GM19193 (cell line): ENCODE results near the gene LRIF1.
A peak's percentile ranks its signal among the peaks of the same experiment; 100 is the strongest.

ENCODE experiments used
- POLR2A ChIP-seq: IDR thresholded peaks from 4 replicates; pipeline ENCODE4 v1.6.1; 2011; ENCODE audit not compliant: insufficient read depth, insufficient read length; ENCODE audit errors: extremely low read depth

LRIF1 gene

GRCh38 chr1:110915804-110916203 is 47.9 kb downstream of the LRIF1 start:
- TF ChIP-seq POLR2A, result no peak

GRCh38 chr1:110914676-110915075 is 49.0 kb downstream of the LRIF1 start:
- TF ChIP-seq POLR2A, result no peak

- TF ChIP-seq POLR2A, result no peak
Observed at GRCh38 chr1:110912784-110913183, 50.9 kb downstream of the LRIF1 start.

DNA sequence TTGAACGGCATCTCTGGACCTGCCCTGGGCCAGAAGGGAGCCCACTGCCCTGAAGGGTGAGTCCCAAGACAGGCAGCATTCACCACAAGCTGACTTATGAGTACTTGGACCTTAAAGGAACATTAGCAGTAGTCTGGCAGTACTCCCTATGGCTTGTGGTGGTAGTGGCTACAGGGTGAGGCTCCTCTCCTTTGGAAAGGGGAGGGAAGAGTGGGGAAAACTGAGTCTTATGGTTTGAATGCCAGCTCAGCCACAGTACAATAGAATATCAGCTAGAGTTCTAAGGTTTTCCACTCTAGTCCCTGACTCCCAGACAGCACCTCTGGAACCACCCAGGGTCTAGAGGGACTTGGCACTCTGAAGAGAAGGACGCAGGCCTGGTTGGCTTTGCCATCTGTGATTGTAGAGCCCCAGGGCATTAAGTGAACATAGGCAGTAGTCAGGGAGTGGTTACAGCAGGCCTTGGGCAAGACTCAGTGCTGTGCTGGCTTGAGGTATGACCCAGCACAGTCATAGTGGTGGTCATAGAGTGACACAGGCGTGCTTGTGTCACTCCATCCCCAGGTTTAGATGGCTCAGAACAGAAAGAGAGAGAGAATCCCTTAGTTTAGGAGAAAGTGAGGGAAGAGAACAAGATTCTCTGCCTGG is 59.7 kb downstream of the LRIF1 start:
- TF ChIP-seq POLR2A, result peak; percentile 50

- TF ChIP-seq POLR2A, result peak; percentile 45
Observed at GRCh38 chr1:110902820-110903463, 60.8 kb downstream of the LRIF1 start.

GRCh38 chr1:110899458-110899843 is 64.3 kb downstream of the LRIF1 start:
- TF ChIP-seq POLR2A, result no peak

GRCh38 chr1:110898734-110899457 is 64.8 kb downstream of the LRIF1 start:
- TF ChIP-seq POLR2A, result no peak

DNA sequence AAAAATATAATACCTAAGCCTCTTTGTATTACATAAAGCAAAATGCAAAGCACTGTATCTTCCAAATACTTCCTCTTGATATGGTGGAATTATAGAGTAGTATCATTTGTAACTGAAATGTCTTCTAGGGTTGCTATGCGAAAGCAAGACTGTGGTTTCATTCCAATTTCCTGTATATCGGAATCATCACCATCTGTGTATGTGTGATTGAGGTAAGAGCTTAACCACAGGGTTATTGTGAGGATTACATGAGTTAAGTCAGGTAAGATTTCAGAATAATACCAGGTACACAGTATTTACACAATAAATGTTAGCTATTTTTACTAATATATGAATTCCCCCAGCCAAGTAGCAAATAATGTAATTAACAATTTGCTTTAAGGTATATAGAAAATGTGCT is 66.0 kb downstream of the LRIF1 start:
- TF ChIP-seq POLR2A, result no peak
